NCI-H2227 treated with DMSO at 0.1 percent for 48 hours (cell line): ENCODE data around the gene MAP3K5.

ENCODE experiments used
- DNase-seq: peaks from one replicate; lab custom pipeline; 2025; lab: John Stamatoyannopoulos, UW

The MAP3K5 gene

GRCh38 chr6:136683209-136683941 is 108.9 kb downstream of the MAP3K5 start:
- no peak for DNase-seq

DNA sequence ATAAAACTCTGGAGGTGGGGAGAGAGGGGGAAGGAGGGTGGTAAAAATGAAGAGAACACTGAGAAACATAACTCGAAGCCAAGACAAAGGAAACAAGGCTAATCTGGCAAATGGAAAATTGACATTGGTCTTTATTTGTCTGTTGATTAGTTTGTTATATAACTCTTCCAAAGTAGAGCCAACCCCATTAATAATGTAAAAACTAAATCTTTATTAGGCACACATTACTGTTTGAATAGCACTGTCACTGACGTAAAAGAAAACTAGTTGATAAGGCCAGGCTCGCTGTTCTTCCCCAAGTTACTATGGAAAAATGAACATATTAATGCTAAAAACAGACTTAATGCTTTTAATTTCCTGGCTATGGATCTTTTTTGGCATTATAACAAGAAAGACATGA is 110.0 kb downstream of the MAP3K5 start:
- DNase-seq: no peak

GRCh38 chr6:136677822-136678221 is 114.5 kb downstream of the MAP3K5 start:
- no peak for DNase-seq

DNA sequence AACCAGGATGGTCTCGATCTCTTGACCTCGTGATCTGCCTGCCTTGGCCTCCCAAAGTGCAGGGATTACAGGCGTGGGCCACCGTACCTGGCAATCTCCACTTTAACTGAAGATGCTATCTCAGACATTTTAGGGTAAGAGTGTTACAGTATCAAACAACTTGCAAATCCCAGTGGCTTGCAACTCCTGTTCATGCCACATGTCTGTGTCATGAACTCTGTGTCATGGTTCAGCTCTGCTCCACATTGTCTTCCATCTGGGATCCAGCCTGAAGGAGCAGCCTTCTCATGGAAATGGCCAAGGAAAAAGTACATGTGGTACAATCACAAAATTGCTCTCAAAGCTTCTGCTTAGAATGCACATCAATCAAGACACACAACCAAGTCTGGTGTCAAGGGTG is 114.9 kb downstream of the MAP3K5 start:
- DNase-seq: no peak

DNA sequence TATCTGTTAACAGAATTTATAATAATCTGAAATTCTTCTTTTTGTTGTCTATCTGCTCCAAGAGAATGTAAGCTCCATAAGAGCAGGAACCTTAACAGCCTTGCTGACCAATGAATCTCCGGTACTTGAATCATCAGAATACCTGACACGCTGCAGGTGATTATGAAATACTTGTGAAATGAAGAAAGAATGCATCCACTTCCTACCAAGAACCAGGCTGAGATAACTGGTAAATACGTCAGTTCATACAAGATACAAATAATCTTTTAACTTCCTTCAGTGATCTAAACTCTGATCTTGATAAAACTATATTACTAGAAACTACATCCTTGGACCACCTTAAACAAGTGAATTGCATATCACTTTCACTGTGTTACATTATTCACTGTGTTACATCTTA is 116.2 kb downstream of the MAP3K5 start:
- no peak for DNase-seq

DNA sequence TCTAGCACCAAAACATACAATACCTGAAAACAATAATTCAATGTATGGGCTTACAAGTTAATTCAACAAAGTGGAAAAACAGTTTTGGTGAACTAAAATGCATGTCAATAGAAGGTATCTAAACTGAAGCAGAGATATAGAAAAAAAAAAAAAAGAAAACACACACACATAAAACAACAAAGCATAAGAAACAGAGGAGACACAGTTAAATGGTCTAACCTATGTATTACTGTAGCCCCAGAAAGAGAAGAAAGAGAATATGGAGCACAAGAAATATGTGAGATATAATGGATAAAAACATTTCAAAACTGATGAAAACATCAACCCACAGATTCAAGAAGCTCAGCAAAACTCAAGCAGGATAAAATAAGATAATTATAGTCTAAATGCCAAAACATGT is 118.7 kb downstream of the MAP3K5 start:
- no peak for DNase-seq

DNA sequence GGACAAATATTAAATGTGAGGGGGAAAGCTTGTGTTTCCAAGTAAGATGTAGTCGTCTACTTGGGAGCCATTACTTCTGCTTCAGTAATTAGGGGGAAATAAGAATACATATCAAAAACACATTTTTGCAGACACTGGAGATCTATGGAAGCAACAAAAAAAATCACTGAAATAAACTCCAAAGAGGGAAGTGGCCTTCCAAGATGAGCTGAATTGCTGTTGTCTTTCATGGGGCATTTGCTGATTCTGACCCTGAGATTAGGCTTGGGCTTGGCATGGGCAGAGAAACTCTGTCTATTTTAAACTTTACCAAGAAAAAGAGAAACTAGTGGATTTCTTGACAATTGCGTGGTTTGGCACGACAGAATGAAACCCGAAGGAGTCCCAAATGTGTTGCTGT is 120.1 kb downstream of the MAP3K5 start:
- DNase-seq: no peak

DNA sequence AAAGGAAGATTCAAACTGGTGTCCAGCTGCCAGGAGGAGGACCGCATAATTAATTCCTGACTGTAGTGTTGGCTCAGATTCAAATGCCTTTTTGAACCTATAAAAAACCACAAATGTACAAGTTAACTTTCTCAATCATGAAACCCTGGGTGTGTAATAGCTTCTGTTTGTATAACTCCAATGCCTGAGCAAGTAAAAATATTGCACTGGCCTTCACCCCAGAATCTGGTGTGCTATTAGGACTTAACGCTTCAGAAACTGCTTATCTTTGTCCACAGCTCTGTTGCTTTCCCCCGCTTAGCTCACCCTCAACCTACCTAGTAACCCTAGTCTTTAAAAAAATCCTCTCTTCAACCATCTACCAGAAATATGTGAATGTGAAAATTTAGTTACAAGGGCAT is 123.0 kb downstream of the MAP3K5 start:
- DNase-seq: no peak

DNA sequence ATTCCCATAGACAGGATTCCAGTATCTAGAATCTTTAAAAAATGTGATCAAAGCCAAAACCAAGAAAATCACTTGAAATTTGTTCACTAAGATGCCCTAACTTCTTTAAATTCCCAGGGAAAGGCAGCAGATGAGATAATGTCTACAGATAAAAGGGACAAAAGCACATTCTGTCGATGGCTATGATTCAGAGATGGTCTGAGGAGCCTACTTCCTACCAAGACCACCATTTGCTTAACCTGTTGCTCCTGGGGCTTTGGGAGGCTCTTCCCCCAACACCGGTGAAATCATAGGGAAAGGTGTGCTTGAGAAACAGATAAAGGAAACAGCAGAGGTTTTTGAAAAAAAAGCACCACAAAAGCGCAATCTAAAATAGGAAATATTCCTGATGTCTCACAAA is 123.7 kb downstream of the MAP3K5 start:
- DNase-seq: no peak

- DNase-seq: no peak
Measured at GRCh38 chr6:136666041-136666440, 126.2 kb downstream of the MAP3K5 start.

- no peak for DNase-seq
Measured at GRCh38 chr6:136662347-136663237, 129.7 kb downstream of the MAP3K5 start.

- no peak for DNase-seq
Measured at GRCh38 chr6:136660727-136661126, 131.6 kb downstream of the MAP3K5 start.

DNA sequence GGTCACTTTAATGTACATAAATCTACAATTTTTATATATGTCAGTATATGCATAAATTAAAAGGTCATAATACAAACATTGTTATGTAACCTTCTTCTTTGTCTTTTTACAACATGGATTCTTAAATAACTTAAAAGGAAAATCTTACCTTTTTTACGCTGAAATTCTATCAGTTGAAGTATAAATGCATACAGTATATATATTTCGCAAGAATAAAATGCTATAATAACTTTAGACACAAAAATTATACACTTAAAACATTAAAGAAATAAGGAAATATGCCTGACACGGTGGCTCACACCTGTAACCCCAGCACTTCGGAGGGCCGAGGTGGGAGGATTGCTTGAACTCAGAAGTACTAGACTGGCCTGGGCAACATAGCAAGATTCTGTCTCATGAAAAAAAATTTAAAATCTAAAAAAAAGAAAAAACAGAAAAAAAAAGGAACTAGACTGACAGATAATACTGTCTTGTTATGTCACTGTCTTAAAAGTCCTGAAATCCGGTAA is 132.2 kb downstream of the MAP3K5 start:
- DNase-seq: no peak

- DNase-seq: no peak
Measured at GRCh38 chr6:136658711-136659110, 133.6 kb downstream of the MAP3K5 start.

DNA sequence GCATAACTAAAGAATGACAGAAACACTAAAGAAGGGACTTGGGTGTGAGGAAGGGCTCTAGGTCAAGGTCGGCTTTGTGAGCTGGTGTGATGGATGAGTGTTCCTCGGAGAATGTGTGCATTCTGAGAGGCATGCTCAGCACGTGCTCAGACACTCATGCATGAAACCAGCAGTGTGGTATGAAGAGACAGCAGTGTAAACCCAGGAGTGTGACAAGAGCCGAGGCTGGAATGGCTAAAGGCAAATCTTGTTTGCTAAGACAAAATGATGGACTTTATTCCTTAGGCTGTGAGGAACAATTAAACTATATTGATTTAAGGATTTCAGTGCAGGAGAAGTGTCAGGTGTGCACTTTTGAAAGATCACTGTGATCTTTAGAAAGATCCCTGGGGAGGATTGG is 134.6 kb downstream of the MAP3K5 start:
- DNase-seq: no peak

GRCh38 chr6:136656121-136656520 is 136.2 kb downstream of the MAP3K5 start:
- DNase-seq: no peak

- peak; percentile 70 for DNase-seq
Measured at GRCh38 chr6:136655239-136656014, 136.8 kb downstream of the MAP3K5 start.

DNA sequence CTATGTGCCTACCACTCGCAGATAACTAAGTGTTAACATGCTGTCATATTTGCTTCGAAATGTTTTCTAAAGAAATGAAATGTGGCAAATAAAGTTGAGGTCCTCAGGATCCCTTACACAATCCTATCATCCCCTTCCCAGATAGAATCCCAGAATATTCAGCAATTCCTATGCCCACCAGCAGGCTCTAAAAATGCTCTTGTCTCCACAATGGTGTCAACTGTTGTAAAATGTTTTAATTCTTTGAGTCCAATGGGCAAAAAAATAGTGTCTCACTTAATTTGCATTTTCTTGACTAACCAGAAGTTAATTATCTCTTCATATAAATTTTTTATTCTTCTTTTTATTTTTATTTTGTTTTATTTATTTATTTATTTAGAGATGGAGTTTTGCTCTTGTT is 138.2 kb downstream of the MAP3K5 start:
- DNase-seq: no peak

DNA sequence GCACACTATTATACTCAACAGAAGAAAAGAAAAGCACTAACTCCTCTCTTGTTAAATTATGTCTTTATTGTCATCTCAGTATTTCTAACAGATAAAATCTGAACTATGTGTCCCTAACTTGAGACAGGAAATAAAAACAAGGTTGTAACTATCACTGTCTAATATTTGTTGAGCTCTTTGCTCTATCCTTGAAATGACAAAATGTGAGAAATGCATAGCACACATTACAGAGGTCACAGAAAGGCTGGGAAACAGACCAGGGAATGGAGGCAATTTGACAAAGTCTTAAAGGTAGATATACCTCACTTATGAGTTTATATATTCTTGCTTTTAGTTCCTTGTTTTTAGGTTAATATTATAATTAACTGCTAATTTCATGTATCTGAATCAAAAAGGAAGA is 139.6 kb downstream of the MAP3K5 start:
- no peak for DNase-seq

- no peak for DNase-seq
Measured at GRCh38 chr6:136651982-136652381, 140.3 kb downstream of the MAP3K5 start.

DNA sequence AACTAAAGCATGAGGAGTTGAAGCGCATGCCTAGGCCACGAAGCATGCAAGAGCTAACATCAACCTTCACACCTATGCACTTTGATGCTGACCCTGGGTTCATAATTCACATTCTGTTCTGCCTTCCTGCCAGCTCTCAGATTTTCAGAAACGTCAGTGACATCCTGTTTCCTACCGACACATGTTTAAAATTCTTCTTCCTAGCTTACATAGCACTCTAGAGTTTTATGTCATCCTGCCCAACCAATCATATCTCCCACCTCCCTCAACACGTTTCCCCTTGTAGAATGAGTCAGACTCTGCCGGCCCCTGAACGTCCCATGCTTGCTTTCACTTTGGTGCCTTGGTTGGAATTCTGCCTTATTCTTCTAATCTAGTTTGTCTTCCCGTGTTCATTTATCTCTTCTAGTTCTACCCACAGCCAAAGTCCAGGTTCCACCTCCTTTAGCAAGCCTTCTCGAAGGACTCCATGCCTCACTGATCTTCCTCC is 144.9 kb downstream of the MAP3K5 start:
- DNase-seq: no peak

- DNase-seq: peak; percentile 7
Measured at GRCh38 chr6:136646377-136646776, 145.9 kb downstream of the MAP3K5 start.
